Panc1 (cell line): ENCODE measurements around the gene USH1C. TPM values are rescaled to one million over a fixed set of nuclear protein-coding genes. Genes with fewer than 3 reads are reported as not detected.

Experiments used
- ATAC-seq: fragments of 200-7000 bp; cut with Tn5 transposase; 2 replicates; pipeline ENCODE4 v1.9.1; 2020; ENCODE audit warnings: mild to moderate bottlenecking, moderate library complexity
- BruUV-seq: library from RNA; stranded (reverse); fragments of 400-500 nt; replicated peaks from 2 replicates; lab custom pipeline; 2021; lab: Mats Ljungman, UMichigan
- CTCF ChIA-PET: fragments of 300-600 bp; sonication (Branson Sonifier 250); formaldehyde crosslinking; loops from one replicate; lab custom pipeline; 2022; ENCODE audit warnings: antibody characterized with exemption; lab: Charles Lee
- POLR2A ChIA-PET: fragments of 300-600 bp; sonication (Branson Sonifier 250); formaldehyde crosslinking; loops from one replicate; lab custom pipeline; 2022; ENCODE audit warnings: antibody characterized with exemption; lab: Charles Lee
- DNase-seq: peaks from one replicate; pipeline ENCODE4 v3.0.0-alpha.2; 2010; ENCODE audit warnings: low read depth, low spot score
- H3K27ac ChIP-seq: 2 replicates; pipeline ENCODE4 v1.5.1; 2011; ENCODE audit warnings: mild to moderate bottlenecking, low read length, inconsistent platforms
- H3K27me3 ChIP-seq: fragments of 200-500 bp; sonication (Bioruptor generic); 2 replicates; pipeline ENCODE4 v1.6.0; 2014; ENCODE audit warnings: low read length, inconsistent platforms; ENCODE audit not compliant: control insufficient read depth, insufficient read depth
- H3K36me3 ChIP-seq: fragments of 200-500 bp; sonication (Bioruptor generic); 2 replicates; pipeline ENCODE4 v1.5.1; 2014; ENCODE audit warnings: inconsistent platforms, mild to moderate bottlenecking, low read length, moderate library complexity; ENCODE audit not compliant: control insufficient read depth, insufficient read depth
- H3K4me1 ChIP-seq: 2 replicates; pipeline ENCODE4 v1.5.1; 2011; ENCODE audit warnings: inconsistent platforms, mild to moderate bottlenecking, low read length, moderate library complexity; ENCODE audit not compliant: control insufficient read depth, insufficient read depth
- H3K4me3 ChIP-seq, 2 experiments: 2 replicates each; pipeline ENCODE4 v1.5.1; 2011 to 2012; ENCODE audit warnings: low read depth in 2 of 2, low read length in 2 of 2, mild to moderate bottlenecking in 2 of 2, inconsistent platforms in 1 of 2, moderate library complexity in 1 of 2
- H3K9me3 ChIP-seq: fragments of 200-500 bp; sonication (Bioruptor generic); 2 replicates; pipeline ENCODE4 v1.5.1; 2014; ENCODE audit warnings: low read depth, mild to moderate bottlenecking, inconsistent platforms, low read length, moderate library complexity; ENCODE audit not compliant: control insufficient read depth, insufficient read depth
- POLR2AphosphoS5 ChIP-seq: IDR thresholded peaks from 2 replicates; pipeline ENCODE4 v1.6.1; 2012; ENCODE audit warnings: mild to moderate bottlenecking, low read depth, low read length, moderate library complexity
- SIN3A ChIP-seq: IDR thresholded peaks from 2 replicates; pipeline ENCODE4 v1.6.1; 2012; ENCODE audit warnings: low read depth, mild to moderate bottlenecking, low read length, moderate library complexity, borderline replicate concordance; ENCODE audit not compliant: insufficient read depth
- TCF7L2 ChIP-seq: IDR thresholded peaks from 2 replicates; pipeline ENCODE4 v1.6.1; 2011; ENCODE audit warnings: mild to moderate bottlenecking, low read depth, low read length, inconsistent platforms
- in situ Hi-C: cut with HindIII; loops from 2 replicates; pipeline ENCODE4 v1.10.0; 2016; ENCODE audit warnings: low sequenced_read_pairs, low pct_unique_long_range_greater_than_20kb
- intact Hi-C: fragments of 100-400 bp; cut with micrococcal nuclease; formaldehyde crosslinking; loops from one replicate; pipeline ENCODE4 v1.10.0; 2022; ENCODE audit not compliant: unreplicated experiment
- total RNA-seq: library from RNA; stranded (reverse); gene quantifications from one replicate; pipeline ENCODE4 v1.2.1, GENCODE V29; 2021; ENCODE audit not compliant: unreplicated experiment
- TF ChIP-seq, protein P1 (sequence below): fragments of 450-650 bp; IDR thresholded peaks from 2 replicates; pipeline ENCODE4 v1.5.1; 2017; ENCODE audit warnings: mild to moderate bottlenecking
- TF ChIP-seq, protein P2 (sequence below), 2 experiments: IDR thresholded peaks; 2 replicates each; pipeline ENCODE4 v1.6.1; 2011 to 2012; ENCODE audit warnings: low read depth in 2 of 2, control low read depth in 1 of 2, low read length in 1 of 2, mild to moderate bottlenecking in 1 of 2, moderate library complexity in 1 of 2; ENCODE audit not compliant: insufficient read depth in 1 of 2

Gene USH1C
- total RNA-seq, 1 experiment from 2014 or later, result not detected

DNA sequence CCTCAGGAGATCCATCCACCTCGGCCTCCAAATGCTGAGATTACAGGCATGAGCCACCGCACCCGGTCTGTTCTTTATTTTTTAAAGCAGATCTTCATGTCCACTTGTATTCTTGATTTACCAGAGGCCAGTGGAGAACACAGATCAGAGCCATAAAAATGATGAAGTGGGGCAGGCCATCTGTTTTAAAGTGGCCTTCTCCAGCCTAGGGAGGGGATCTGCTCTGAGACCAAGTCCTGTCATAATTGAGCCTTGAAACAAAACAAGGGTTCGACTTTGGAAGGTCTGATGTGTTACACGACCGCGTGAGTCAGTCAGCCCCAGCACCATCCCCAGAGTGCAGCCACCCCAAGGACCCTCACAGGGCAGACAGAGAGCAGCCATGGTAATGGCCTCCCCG is 95.1 kb downstream of the USH1C start:
- no peak for ATAC-seq
- no peaks in the 10 kb centered on the region for H3K27me3 ChIP-seq

DNA sequence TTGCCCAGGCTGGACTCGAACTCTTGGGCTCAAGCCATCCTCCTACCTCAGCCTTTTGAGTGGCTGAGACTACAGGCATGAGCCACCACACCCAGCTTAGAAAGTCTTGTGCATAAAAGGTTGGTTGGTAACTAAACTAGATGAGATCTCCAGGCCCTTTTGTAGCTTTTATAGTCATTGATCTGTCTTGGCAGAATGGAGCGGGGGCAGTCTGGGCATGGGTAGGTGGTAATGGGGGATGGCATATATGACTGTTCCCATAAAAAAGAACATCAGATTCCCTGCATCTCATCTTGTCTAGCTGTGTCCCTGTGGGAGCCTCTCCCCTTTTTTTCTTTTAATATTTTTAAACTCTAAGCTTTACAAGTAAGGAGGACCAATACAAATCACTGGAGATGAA is 97.7 kb downstream of the USH1C start:
- Histone ChIP-seq H3K4me1 (no peaks in the 10 kb centered on the region), H3K4me3 (no peak overlapping the region), H3K27me3 (no peaks in the 10 kb centered on the region), H3K27ac (no peak overlapping the region), H3K9me3 (no peaks in the 10 kb centered on the region), H3K36me3 (no peaks in the 10 kb centered on the region)
- CTCF ChIA-PET, result no interaction called here
- intact Hi-C loops (no loop called here), in situ Hi-C loops (no loop called here)
- ATAC-seq (no peak), DNase-seq (no peak)
- TF ChIP-seq, protein P1, sequence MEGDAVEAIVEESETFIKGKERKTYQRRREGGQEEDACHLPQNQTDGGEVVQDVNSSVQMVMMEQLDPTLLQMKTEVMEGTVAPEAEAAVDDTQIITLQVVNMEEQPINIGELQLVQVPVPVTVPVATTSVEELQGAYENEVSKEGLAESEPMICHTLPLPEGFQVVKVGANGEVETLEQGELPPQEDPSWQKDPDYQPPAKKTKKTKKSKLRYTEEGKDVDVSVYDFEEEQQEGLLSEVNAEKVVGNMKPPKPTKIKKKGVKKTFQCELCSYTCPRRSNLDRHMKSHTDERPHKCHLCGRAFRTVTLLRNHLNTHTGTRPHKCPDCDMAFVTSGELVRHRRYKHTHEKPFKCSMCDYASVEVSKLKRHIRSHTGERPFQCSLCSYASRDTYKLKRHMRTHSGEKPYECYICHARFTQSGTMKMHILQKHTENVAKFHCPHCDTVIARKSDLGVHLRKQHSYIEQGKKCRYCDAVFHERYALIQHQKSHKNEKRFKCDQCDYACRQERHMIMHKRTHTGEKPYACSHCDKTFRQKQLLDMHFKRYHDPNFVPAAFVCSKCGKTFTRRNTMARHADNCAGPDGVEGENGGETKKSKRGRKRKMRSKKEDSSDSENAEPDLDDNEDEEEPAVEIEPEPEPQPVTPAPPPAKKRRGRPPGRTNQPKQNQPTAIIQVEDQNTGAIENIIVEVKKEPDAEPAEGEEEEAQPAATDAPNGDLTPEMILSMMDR, result no peak
- TF ChIP-seq TCF7L2, result no peak
- no peak for TF ChIP-seq SIN3A
- TF ChIP-seq, protein P2, sequence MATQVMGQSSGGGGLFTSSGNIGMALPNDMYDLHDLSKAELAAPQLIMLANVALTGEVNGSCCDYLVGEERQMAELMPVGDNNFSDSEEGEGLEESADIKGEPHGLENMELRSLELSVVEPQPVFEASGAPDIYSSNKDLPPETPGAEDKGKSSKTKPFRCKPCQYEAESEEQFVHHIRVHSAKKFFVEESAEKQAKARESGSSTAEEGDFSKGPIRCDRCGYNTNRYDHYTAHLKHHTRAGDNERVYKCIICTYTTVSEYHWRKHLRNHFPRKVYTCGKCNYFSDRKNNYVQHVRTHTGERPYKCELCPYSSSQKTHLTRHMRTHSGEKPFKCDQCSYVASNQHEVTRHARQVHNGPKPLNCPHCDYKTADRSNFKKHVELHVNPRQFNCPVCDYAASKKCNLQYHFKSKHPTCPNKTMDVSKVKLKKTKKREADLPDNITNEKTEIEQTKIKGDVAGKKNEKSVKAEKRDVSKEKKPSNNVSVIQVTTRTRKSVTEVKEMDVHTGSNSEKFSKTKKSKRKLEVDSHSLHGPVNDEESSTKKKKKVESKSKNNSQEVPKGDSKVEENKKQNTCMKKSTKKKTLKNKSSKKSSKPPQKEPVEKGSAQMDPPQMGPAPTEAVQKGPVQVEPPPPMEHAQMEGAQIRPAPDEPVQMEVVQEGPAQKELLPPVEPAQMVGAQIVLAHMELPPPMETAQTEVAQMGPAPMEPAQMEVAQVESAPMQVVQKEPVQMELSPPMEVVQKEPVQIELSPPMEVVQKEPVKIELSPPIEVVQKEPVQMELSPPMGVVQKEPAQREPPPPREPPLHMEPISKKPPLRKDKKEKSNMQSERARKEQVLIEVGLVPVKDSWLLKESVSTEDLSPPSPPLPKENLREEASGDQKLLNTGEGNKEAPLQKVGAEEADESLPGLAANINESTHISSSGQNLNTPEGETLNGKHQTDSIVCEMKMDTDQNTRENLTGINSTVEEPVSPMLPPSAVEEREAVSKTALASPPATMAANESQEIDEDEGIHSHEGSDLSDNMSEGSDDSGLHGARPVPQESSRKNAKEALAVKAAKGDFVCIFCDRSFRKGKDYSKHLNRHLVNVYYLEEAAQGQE (IDR thresholded peaks at IDR 0.05; ENCODE audit: insufficient read depth in 1 of 2, low read depth in 2 of 2, low read length in 1 of 2), result no peak
- no peak for TF ChIP-seq POLR2AphosphoS5
- POLR2A ChIA-PET, result no interaction called here
- no TSS peak for BruUV-seq

More for the DNA sequence above, 95.1 kb downstream of the USH1C start:
- ChIA-PET POLR2A (no interaction called here), CTCF (no interaction called here)
- Histone ChIP-seq H3K36me3 (no peaks in the 10 kb centered on the region), H3K4me3 (no peak overlapping the region), H3K9me3 (no peaks in the 10 kb centered on the region), H3K4me1 (no peaks in the 10 kb centered on the region), H3K27ac (no peak overlapping the region)
- DNase-seq, result no peak
- in situ Hi-C loops, result no loop called here
- TF ChIP-seq, protein P1, result no peak
- TF ChIP-seq TCF7L2 (no peak), POLR2AphosphoS5 (no peak), SIN3A (no peak)
- TF ChIP-seq, protein P2 (IDR thresholded peaks at IDR 0.05; ENCODE audit: insufficient read depth in 1 of 2, low read depth in 2 of 2, low read length in 1 of 2), result no peak
- intact Hi-C loops, result no loop called here
- BruUV-seq, result no TSS peak
